ENCODE data around the gene SFPQ. TPM values are rescaled to one million over a fixed set of nuclear protein-coding genes. Genes with fewer than 3 reads are reported as not detected.
A peak's percentile ranks its signal among the peaks of the same experiment; 100 is the strongest.

Gene SFPQ
- polyA plus RNA-seq, 2 of the 4 experiments (the other 2 are of a cell fraction): 151 to 327 TPM

DNA sequence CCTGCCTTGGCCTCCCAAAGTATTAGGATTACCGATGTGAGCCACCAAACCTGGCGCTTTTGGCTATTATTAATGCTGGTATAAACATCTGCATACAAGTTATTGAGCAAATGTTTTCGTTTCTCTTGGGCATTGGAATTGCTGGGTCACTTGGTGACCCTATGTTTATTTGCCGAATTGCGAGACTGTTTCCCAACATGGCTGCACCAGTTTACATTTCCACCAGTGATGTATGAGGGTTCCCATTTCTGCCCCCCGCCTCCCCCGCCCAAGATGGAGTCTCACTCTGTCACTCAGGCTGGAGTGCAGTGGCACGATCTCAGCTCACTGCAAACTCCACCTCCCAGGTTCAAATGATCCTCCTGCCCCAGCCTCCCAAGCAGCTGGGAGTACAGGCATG is 20.9 kb downstream of the SFPQ start:
- DNase-seq (ENCODE audit: low read depth in 1 of 2, low spot score in 1 of 2) (no peak), FAIRE-seq (no peak), ATAC-seq (peak in 1 of 2 experiments; percentile 12; a peak in 3 of 6 replicates)
- H3K27ac ChIP-seq: no peak overlapping the region
- WGBS (ENCODE audit: missing lambda C conversion rate): 88% methylated on average over 5 of the region's 8 CpGs
- POLR2A ChIA-PET: no interaction called here
- TF ChIP-seq JUN (IDR thresholded peaks at IDR 0.05): no peak
- TF ChIP-seq ESRRA (IDR thresholded peaks at IDR 0.05; ENCODE audit: borderline replicate concordance, low read length): no peak
- TF ChIP-seq MAFK (IDR thresholded peaks at IDR 0.05; ENCODE audit: partially characterized antibody): no peak
- no peak for TF ChIP-seq CHD4 (IDR thresholded peaks at IDR 0.05; ENCODE audit: borderline replicate concordance)
- no peak for TF ChIP-seq NR3C1 (IDR thresholded peaks at IDR 0.05)
- H3K9me3 ChIP-seq: no peaks in the 10 kb centered on the region
- H3K4me3 ChIP-seq: no peak overlapping the region
- CTCF ChIA-PET: no interaction called here
- H3K4me1 ChIP-seq: no peaks in the 10 kb centered on the region
- no peak overlapping the region for H3K4me2 ChIP-seq

DNA sequence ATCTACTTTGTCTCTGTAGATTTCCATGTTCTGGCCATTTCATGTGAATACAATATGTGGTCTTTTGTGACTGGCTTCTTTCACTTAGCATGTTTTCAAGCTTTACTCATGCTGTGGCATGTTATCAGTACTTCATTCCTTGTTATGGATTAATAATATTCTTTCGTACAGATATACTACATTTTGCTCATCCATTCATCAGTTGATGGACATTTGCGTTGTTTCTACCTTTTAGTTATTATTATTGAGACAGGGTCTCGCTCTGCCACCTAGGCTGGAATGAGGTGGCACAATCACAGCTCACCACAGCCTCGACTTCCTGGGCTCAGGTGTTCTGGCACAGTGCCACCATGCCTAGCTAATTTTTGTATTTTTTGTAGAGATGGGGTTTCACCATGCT is 21.4 kb downstream of the SFPQ start:
- DNase-seq (ENCODE audit: low read depth in 1 of 2, low spot score in 1 of 2): no peak
- Histone ChIP-seq H3K9me3 (no peaks in the 10 kb centered on the region), H3K4me1 (no peaks in the 10 kb centered on the region), H3K27ac (no peak overlapping the region), H3K4me3 (no peak overlapping the region), H3K4me2 (no peak overlapping the region)
- no peak for TF ChIP-seq CBX2 (IDR thresholded peaks at IDR 0.05; ENCODE audit: borderline replicate concordance, low read depth)
- no peak for TF ChIP-seq MYC (IDR thresholded peaks at IDR 0.05; ENCODE audit: borderline replicate concordance, low read length)
- TF ChIP-seq ZSCAN20 (CRISPR knock-in tag; IDR thresholded peaks at IDR 0.05): no peak
- TF ChIP-seq NPAS2 (CRISPR knock-in tag; IDR thresholded peaks at IDR 0.05; ENCODE audit: borderline replicate concordance): no peak
- TF ChIP-seq SMC3 (IDR thresholded peaks at IDR 0.05): no peak
- no peak for TF ChIP-seq GATA3 (IDR thresholded peaks at IDR 0.05; ENCODE audit: borderline replicate concordance)
- no peak for TF ChIP-seq FOSL2 (IDR thresholded peaks at IDR 0.05)
- TF ChIP-seq FOSL2 (CRISPR knock-in tag; IDR thresholded peaks at IDR 0.05): no peak
- TF ChIP-seq RCOR1 (IDR thresholded peaks at IDR 0.05; ENCODE audit: low read depth, low read length): no peak
- no peak for TF ChIP-seq RFX5 (IDR thresholded peaks at IDR 0.05)
- TF ChIP-seq, protein P1, sequence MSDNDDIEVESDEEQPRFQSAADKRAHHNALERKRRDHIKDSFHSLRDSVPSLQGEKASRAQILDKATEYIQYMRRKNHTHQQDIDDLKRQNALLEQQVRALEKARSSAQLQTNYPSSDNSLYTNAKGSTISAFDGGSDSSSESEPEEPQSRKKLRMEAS (IDR thresholded peaks at IDR 0.05): no peak
- TF ChIP-seq, protein P2, sequence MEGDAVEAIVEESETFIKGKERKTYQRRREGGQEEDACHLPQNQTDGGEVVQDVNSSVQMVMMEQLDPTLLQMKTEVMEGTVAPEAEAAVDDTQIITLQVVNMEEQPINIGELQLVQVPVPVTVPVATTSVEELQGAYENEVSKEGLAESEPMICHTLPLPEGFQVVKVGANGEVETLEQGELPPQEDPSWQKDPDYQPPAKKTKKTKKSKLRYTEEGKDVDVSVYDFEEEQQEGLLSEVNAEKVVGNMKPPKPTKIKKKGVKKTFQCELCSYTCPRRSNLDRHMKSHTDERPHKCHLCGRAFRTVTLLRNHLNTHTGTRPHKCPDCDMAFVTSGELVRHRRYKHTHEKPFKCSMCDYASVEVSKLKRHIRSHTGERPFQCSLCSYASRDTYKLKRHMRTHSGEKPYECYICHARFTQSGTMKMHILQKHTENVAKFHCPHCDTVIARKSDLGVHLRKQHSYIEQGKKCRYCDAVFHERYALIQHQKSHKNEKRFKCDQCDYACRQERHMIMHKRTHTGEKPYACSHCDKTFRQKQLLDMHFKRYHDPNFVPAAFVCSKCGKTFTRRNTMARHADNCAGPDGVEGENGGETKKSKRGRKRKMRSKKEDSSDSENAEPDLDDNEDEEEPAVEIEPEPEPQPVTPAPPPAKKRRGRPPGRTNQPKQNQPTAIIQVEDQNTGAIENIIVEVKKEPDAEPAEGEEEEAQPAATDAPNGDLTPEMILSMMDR (IDR thresholded peaks at IDR 0.05): no peak
- ChIA-PET CTCF (no interaction called here), POLR2A (no interaction called here)
- no peak for FAIRE-seq
- no peak for ATAC-seq
- WGBS (ENCODE audit: missing lambda C conversion rate): 72% methylated on average over 4 of the region's 4 CpGs

DNA sequence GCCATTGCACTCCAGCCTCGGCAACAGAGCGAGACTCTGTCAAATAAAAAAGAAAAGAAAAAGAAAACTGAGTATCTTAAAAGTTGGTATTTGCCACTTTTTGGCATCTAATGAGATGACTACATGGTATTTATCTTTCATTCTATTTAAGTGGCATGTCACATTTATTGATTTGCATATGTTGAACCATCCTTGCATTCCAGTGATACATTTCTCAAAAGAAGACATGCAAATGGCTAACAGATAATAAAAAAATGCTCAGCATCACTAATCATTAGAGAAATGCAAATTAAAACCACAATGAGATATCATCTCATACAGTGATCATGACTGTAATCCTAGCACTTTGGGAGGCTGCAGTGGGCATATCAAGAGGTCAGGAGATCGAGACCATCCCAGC is 28.1 kb downstream of the SFPQ start:
- no peak for DNase-seq (ENCODE audit: low read depth in 1 of 2, low spot score in 1 of 2)
- Histone ChIP-seq H3K9me3 (peaks cover 7% of the 10 kb centered on the region; the same call in 2 of the 3 replicates), H3K27ac (no peak overlapping the region), H3K4me2 (no peak overlapping the region), H3K4me3 (no peak overlapping the region), H3K4me1 (no peaks in the 10 kb centered on the region)
- TF ChIP-seq, protein P3, sequence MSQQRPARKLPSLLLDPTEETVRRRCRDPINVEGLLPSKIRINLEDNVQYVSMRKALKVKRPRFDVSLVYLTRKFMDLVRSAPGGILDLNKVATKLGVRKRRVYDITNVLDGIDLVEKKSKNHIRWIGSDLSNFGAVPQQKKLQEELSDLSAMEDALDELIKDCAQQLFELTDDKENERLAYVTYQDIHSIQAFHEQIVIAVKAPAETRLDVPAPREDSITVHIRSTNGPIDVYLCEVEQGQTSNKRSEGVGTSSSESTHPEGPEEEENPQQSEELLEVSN (IDR thresholded peaks at IDR 0.05; ENCODE audit: borderline replicate concordance, low read depth): no peak
- TF ChIP-seq CEBPB (IDR thresholded peaks at IDR 0.05) (no peak), KDM1A (IDR thresholded peaks at IDR 0.05; ENCODE audit: low read depth) (no peak), RFX5 (IDR thresholded peaks at IDR 0.05) (no peak), TP53 (CRISPR knock-in tag; IDR thresholded peaks at IDR 0.05) (no peak), FOSL2 (IDR thresholded peaks at IDR 0.05) (no peak), FOSL2 (CRISPR knock-in tag; IDR thresholded peaks at IDR 0.05) (no peak), BHLHE40 (IDR thresholded peaks at IDR 0.05; ENCODE audit: low read depth, low read length) (no peak), POLR2AphosphoS2 (conservative IDR thresholded peaks at IDR 0.05; ENCODE audit: low read length) (no peak), POLR2A (IDR thresholded peaks at IDR 0.05; ENCODE audit: low read length) (no peak), NFE2L2 (conservative IDR thresholded peaks at IDR 0.05; ENCODE audit: low read length) (no peak)
- TF ChIP-seq, protein P4, sequence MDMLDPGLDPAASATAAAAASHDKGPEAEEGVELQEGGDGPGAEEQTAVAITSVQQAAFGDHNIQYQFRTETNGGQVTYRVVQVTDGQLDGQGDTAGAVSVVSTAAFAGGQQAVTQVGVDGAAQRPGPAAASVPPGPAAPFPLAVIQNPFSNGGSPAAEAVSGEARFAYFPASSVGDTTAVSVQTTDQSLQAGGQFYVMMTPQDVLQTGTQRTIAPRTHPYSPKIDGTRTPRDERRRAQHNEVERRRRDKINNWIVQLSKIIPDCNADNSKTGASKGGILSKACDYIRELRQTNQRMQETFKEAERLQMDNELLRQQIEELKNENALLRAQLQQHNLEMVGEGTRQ (IDR thresholded peaks at IDR 0.05): no peak
- TF ChIP-seq, protein P1 (IDR thresholded peaks at IDR 0.05): no peak
- TF ChIP-seq, protein P2 (IDR thresholded peaks at IDR 0.05): no peak
- TF ChIP-seq, protein P5, sequence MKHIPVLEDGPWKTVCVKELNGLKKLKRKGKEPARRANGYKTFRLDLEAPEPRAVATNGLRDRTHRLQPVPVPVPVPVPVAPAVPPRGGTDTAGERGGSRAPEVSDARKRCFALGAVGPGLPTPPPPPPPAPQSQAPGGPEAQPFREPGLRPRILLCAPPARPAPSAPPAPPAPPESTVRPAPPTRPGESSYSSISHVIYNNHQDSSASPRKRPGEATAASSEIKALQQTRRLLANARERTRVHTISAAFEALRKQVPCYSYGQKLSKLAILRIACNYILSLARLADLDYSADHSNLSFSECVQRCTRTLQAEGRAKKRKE (CRISPR knock-in tag; IDR thresholded peaks at IDR 0.05; ENCODE audit: low read depth): no peak
- ChIA-PET POLR2A (no interaction called here), CTCF (interaction anchor here (0.6 kb wide), 1 partner anchor 14 kb away, joined by 3 read pairs; no protein-coding TSS in a partner anchor)
- no peak for ATAC-seq
- WGBS (ENCODE audit: missing lambda C conversion rate): 57% methylated on average over 3 of the region's 3 CpGs
- no peak for FAIRE-seq
